Heart right ventricle (tissue), 16 donors: ENCODE data around the gene TBC1D23. TPM values are rescaled to one million over a fixed set of nuclear protein-coding genes. Genes with fewer than 3 reads are reported as not detected.
A peak's percentile ranks its signal among the peaks of the same experiment; 100 is the strongest.

Experiments used
- ATAC-seq, 8 donors: fragments of 200-7000 bp; cut with Tn5 transposase; one replicate each; pipeline ENCODE4 v1.9.1; 2020; ENCODE audit warnings: mild to moderate bottlenecking in 8 of 8, moderate library complexity in 8 of 8, moderate number of reproducible peaks in 1 of 8
- DNase-seq, 2 donors: peaks; one replicate each; pipeline ENCODE4 v3.0.0-alpha.2; 2020
- H3K27ac ChIP-seq, 10 donors: fragments of 200-600 bp; sonication (generic) in 2 of 10; one replicate each; pipeline versions ENCODE4 v1.5.0 to v1.8.0; 2020 to 2022; ENCODE audit warnings: mild to moderate bottlenecking in 3 of 10
- H3K27me3 ChIP-seq, 7 donors: fragments of 200-600 bp; one replicate each; pipeline ENCODE4 v1.8.0; 2021 to 2022; ENCODE audit warnings: mild to moderate bottlenecking in 2 of 7
- H3K36me3 ChIP-seq, 9 donors: fragments of 200-600 bp; sonication (generic) in 1 of 9; one replicate each; pipeline versions ENCODE4 v1.5.0 to v1.8.0; 2020 to 2022; ENCODE audit warnings: mild to moderate bottlenecking in 2 of 9
- H3K4me1 ChIP-seq, 9 donors: fragments of 200-600 bp; sonication (generic) in 1 of 9; one replicate each; pipeline versions ENCODE4 v1.5.0 to v1.8.0; 2020 to 2022; ENCODE audit warnings: mild to moderate bottlenecking in 4 of 9
- H3K4me3 ChIP-seq, 10 donors: fragments of 200-600 bp; sonication (generic) in 2 of 10; one replicate each; pipeline versions ENCODE4 v1.5.0 to v1.8.0; 2020 to 2022; ENCODE audit warnings: mild to moderate bottlenecking in 7 of 10, moderate library complexity in 2 of 10
- H3K9me3 ChIP-seq, 11 donors: fragments of 200-600 bp in 10 of 11; sonication (generic) in 2 of 11; one replicate each; pipeline versions ENCODE4 v1.5.0 to v1.8.0; 2013 to 2022; ENCODE audit warnings: mild to moderate bottlenecking in 2 of 11, control low read depth in 1 of 11, moderate library complexity in 1 of 11
- CTCF ChIP-seq, 9 donors: fragments of 200-600 bp; sonication (generic) in 2 of 9; IDR thresholded peaks; one replicate each; pipeline versions ENCODE4 v1.5.0 to v1.8.0; 2021 to 2022; ENCODE audit warnings: antibody characterized with exemption in 9 of 9, mild to moderate bottlenecking in 5 of 9, moderate library complexity in 1 of 9
- WGBS, 2 donors: extraction: QIAGEN DNeasy Blood & Tissue Kit; methylation state at CpG; one replicate each; pipeline ENCODE4 v1.1.7; 2013; ENCODE audit warnings: inconsistent platforms in 1 of 2; 5-methylcytosine and 5-hydroxymethylcytosine counted together
- intact Hi-C, 10 donors: fragments of 100-400 bp; cut with DNase I; formaldehyde crosslinking; loops; one replicate each; pipeline versions ENCODE4 v1.11.1 to v1.14.2; 2022
- polyA plus RNA-seq, 2 donors: library from polyadenylated mRNA; stranded (reverse); fragments of 200-250 nt; gene quantifications; one replicate each; pipeline ENCODE4 v1.2.3, GENCODE V29; 2013
- total RNA-seq, 10 donors: library from RNA; stranded (reverse); fragmentation: NEBNext Ultra II Directional in 3 of 10; extraction: Animal tissue kit (Norgen Biotek cat#: 25700) in 3 of 10; gene quantifications; one replicate each; pipeline versions ENCODE4 v1.2.1 to v1.2.4, GENCODE V29; 2021 to 2023
- donor health status: Arrhythmogenic right ventricular cardiomyopathy.
- donor health status: ischemic (EF 13 %, LVEDD 7.1; RV severe dilation, severe dysfunction).
- donor health status: healthy with polysubstance abuse.
- donor health status: DM: no; HTN: yes; CAD: no.
- donor health status: DM: no; HTN: no; CAD: no.
- donor health status: ischemic (EF 25% LVEDD 6.9; RV normal size, moderate dysfunction).
- donor health status: ischemic (EF 25% LVEDD 5.7; RV mildly dilated, moderate dysfunction).
- donor health status: healthy.
- donor health status: DM: yes; HTN: yes; CAD: no.
- donor health status: Ischemic cardiomyopathy.
- donor health status: ischemic (EF 35%, LVEDD 5.7; RV mildly dilated, moderate dysfunction).
- donor health status: nonischemic (EF 11% LVEDD 7.7; RV severe dilation, severe dysfunction).
- donor health status: DM: yes; HTN: yes; CAD: no.
- donor health status: PGD.
- donor health status: ischemic (EF 29% LVEDD 5.4; RV normal size, mild dysfunction).
- donor health status: nonischemic (EF 23%, LVEDD 6.1; RV moderate dilation, normal function).

The TBC1D23 gene
- total and polyA plus RNA-seq, 12 donors, result 18.8 to 40.4 (median 28.7) TPM

- Histone ChIP-seq H3K4me3 (no peak overlapping the region), H3K4me1 (peaks cover 0 to 1% (median 0%) of the 10 kb centered on the region in 9 donors), H3K36me3 (no peaks in the 10 kb centered on the region), H3K27me3 (no peaks in the 10 kb centered on the region), H3K27ac (no peak overlapping the region), H3K9me3 (peaks cover 0 to 26% (median 10%) of the 10 kb centered on the region in 11 donors)
- intact Hi-C loops, result no loop called here
- DNase-seq, result no peak
- whole genome bisulfite sequencing, 2 donors, result 84% methylated on average over 1 of the region's 1 CpG
- TF ChIP-seq CTCF (IDR thresholded peaks at IDR 0.05), result no peak
- no peak for ATAC-seq
Observed at GRCh38 chr3:100216713-100217112, 44.1 kb upstream of the TBC1D23 start.

GRCh38 chr3:100221159-100221558 lies 39.6 kb upstream of the TBC1D23 start:
- Histone ChIP-seq H3K27me3 (no peaks in the 10 kb centered on the region), H3K9me3 (peaks cover 0 to 26% (median 10%) of the 10 kb centered on the region in 11 donors), H3K27ac (no peak overlapping the region), H3K4me3 (no peak overlapping the region), H3K36me3 (no peaks in the 10 kb centered on the region), H3K4me1 (peaks cover 0 to under 1% (median 0%) of the 10 kb centered on the region in 9 donors)
- no peak for TF ChIP-seq CTCF (IDR thresholded peaks at IDR 0.05)
- DNase-seq (no peak), ATAC-seq (no peak)
- 98 to 100% methylated on average over 1 of the region's 1 CpG for WGBS, 2 donors
- intact Hi-C loops, result loop anchor here in 1 of 10 donors (5.0 kb wide), 1 partner anchor 34 kb away; no protein-coding TSS in a partner anchor

- DNase-seq, result no peak
- no peak for TF ChIP-seq CTCF (IDR thresholded peaks at IDR 0.05)
- Histone ChIP-seq H3K4me3 (no peak overlapping the region), H3K4me1 (peaks cover 0 to 16% (median 7%) of the 10 kb centered on the region in 9 donors), H3K27ac (no peak overlapping the region), H3K9me3 (peaks cover 0 to 21% (median 2%) of the 10 kb centered on the region in 11 donors), H3K36me3 (no peaks in the 10 kb centered on the region), H3K27me3 (no peaks in the 10 kb centered on the region)
- ATAC-seq, result no peak
- intact Hi-C loops, result no loop called here
- WGBS, 2 donors, result 94 to 97% methylated on average over 26 of the region's 26 CpGs
Observed at GRCh38 chr3:100225193-100225592, 35.6 kb upstream of the TBC1D23 start.

GRCh38 chr3:100225883-100226282 lies 34.9 kb upstream of the TBC1D23 start:
- no peak for TF ChIP-seq CTCF (IDR thresholded peaks at IDR 0.05)
- ATAC-seq, result no peak
- H3K9me3 ChIP-seq, result peaks cover 0 to 15% (median 1%) of the 10 kb centered on the region in 11 donors
- H3K4me3 ChIP-seq, result no peak overlapping the region
- no peaks in the 10 kb centered on the region for H3K27me3 ChIP-seq
- H3K27ac ChIP-seq, result peak overlapping the region in 2 of 10 donors; percentile 28 to 54
- intact Hi-C loops, result no loop called here
- DNase-seq, result no peak
- peaks cover 0 to 16% (median 7%) of the 10 kb centered on the region in 9 donors for H3K4me1 ChIP-seq
- 90 to 96% methylated on average over 8 of the region's 8 CpGs for WGBS, 2 donors
- no peaks in the 10 kb centered on the region for H3K36me3 ChIP-seq
